SK-N-SH (cell line): ENCODE results near the gene SMYD3. TPM values are rescaled to one million over a fixed set of nuclear protein-coding genes. Genes with fewer than 3 reads are reported as not detected.

ENCODE experiments used
- CTCF ChIA-PET: fragments of 300-600, 350-600 bp; formaldehyde crosslinking; extraction: SDS; loops from one replicate; lab custom pipeline; 2021; lab: Yijun Ruan, JAX
- POLR2A ChIA-PET: fragments of 350-600 bp; sonication (Branson Sonifier 250); formaldehyde crosslinking; extraction: SDS; loops from one replicate; lab custom pipeline; 2020; ENCODE audit warnings: antibody characterized with exemption, inconsistent platforms; lab: Yijun Ruan, JAX
- DNase-seq: peaks from one replicate; pipeline ENCODE4 v3.0.0; 2012
- H2AFZ ChIP-seq: fragments of 200-600 bp; sonication (generic); 2 replicates; pipeline ENCODE4 v1.8.1; 2016; ENCODE audit warnings: antibody characterized with exemption, mild to moderate bottlenecking, low read depth
- H3F3A ChIP-seq: fragments of 200-600 bp; sonication (generic); replicated peaks from 2 replicates; pipeline ENCODE3; 2016; ENCODE audit warnings: antibody characterized with exemption, mild to moderate bottlenecking; ENCODE audit not compliant: insufficient read depth
- H3K27ac ChIP-seq, 2 experiments: fragments of 200-500 bp in 1 of 2; fragments of 200-600 bp in 1 of 2; sonication (Bioruptor generic) in 1 of 2; sonication (generic), shearing (Covaris generic) in 1 of 2; 2 replicates each; pipeline versions ENCODE4 v1.5.1 to v1.6.1; 2014 to 2016; ENCODE audit warnings: low read depth in 2 of 2, inconsistent platforms in 1 of 2, low read length in 1 of 2, mild to moderate bottlenecking in 1 of 2, mixed read lengths in 1 of 2
- H3K27me3 ChIP-seq: fragments of 200-600 bp; sonication (generic), shearing (Covaris generic); 2 replicates; pipeline ENCODE4 v1.6.1; 2016; ENCODE audit warnings: mixed run types; ENCODE audit not compliant: insufficient read depth
- H3K36me3 ChIP-seq, 2 experiments: fragments of 200-500 bp in 1 of 2; fragments of 200-600 bp in 1 of 2; sonication (Bioruptor generic) in 1 of 2; sonication (generic) in 1 of 2; replicated peaks in 1 of 2; 2 replicates each; pipeline versions ENCODE3 to v1.5.1; 2014 to 2016; ENCODE audit warnings: low read length in 1 of 2, mild to moderate bottlenecking in 1 of 2; ENCODE audit not compliant: insufficient read depth in 2 of 2, control insufficient read depth in 1 of 2
- H3K4me1 ChIP-seq, 2 experiments: fragments of 200-500 bp in 1 of 2; fragments of 200-600 bp in 1 of 2; sonication (Bioruptor generic) in 1 of 2; sonication (generic), shearing (Covaris generic) in 1 of 2; 2 replicates each; pipeline versions ENCODE4 v1.5.1 to v1.6.1; 2014 to 2016; ENCODE audit warnings: low read depth in 1 of 2, low read length in 1 of 2, mixed run types in 1 of 2; ENCODE audit not compliant: insufficient read depth in 2 of 2, control insufficient read depth in 1 of 2
- H3K4me2 ChIP-seq: fragments of 200-600 bp; sonication (generic), shearing (Covaris generic); 2 replicates; pipeline ENCODE4 v1.6.1; 2017; ENCODE audit warnings: mixed run types
- H3K4me3 ChIP-seq, 2 experiments: fragments of 200-500 bp in 1 of 2; fragments of 200-600 bp in 1 of 2; sonication (Bioruptor generic) in 1 of 2; sonication (generic), shearing (Covaris generic) in 1 of 2; 2 replicates each; pipeline versions ENCODE4 v1.5.1 to v1.8.1; 2014 to 2016; ENCODE audit warnings: low read depth in 2 of 2, inconsistent platforms in 1 of 2, low read length in 1 of 2, mild to moderate bottlenecking in 1 of 2, mixed read lengths in 1 of 2, moderate library complexity in 1 of 2
- H3K79me2 ChIP-seq: fragments of 200-600 bp; sonication (generic); 2 replicates; pipeline ENCODE4 v1.8.1; 2017; ENCODE audit warnings: mild to moderate bottlenecking; ENCODE audit not compliant: insufficient read depth
- H3K9ac ChIP-seq: fragments of 200-600 bp; sonication (generic); 2 replicates; pipeline ENCODE4 v1.6.1; 2017; ENCODE audit warnings: mixed run types
- H3K9me2 ChIP-seq: fragments of 200-600 bp; sonication (generic); 2 replicates; pipeline ENCODE4 v1.6.1; 2017; ENCODE audit warnings: mixed run types
- H3K9me3 ChIP-seq: fragments of 200-600 bp; sonication (generic); 2 replicates; pipeline ENCODE4 v1.6.1; 2017; ENCODE audit warnings: mixed run types, mild to moderate bottlenecking, moderate library complexity
- H4K20me1 ChIP-seq: fragments of 200-600 bp; sonication (generic); 2 replicates; pipeline ENCODE4 v1.6.1; 2017; ENCODE audit warnings: mild to moderate bottlenecking, mixed run types; ENCODE audit not compliant: insufficient read depth
- CHD2 ChIP-seq: fragments of 150-350 bp; IDR thresholded peaks from 2 replicates; pipeline ENCODE4 v1.6.1; 2018; ENCODE audit warnings: low read length; ENCODE audit not compliant: partially characterized antibody
- ELF1 ChIP-seq: IDR thresholded peaks from 2 replicates; pipeline ENCODE4 v1.4.0; 2012
- EP300 ChIP-seq, 2 experiments: IDR thresholded peaks; 2 replicates each; pipeline versions ENCODE4 v1.4.0 to v1.6.1; 2012; ENCODE audit warnings: borderline replicate concordance in 1 of 2, low read depth in 1 of 2, low read length in 1 of 2
- EZH2phosphoT487 ChIP-seq: fragments of 200-600 bp; sonication (generic); IDR thresholded peaks from 2 replicates; pipeline ENCODE4 v1.6.1; 2017; ENCODE audit warnings: low read depth, mixed run types, mild to moderate bottlenecking, antibody characterized with exemption, moderate library complexity, borderline replicate concordance
- FOSL2 ChIP-seq: IDR thresholded peaks from 2 replicates; pipeline ENCODE4 v1.4.0; 2012; ENCODE audit warnings: low read depth, mild to moderate bottlenecking, moderate library complexity, borderline replicate concordance
- FOXJ3 ChIP-seq: sonication (generic); formaldehyde crosslinking; IDR thresholded peaks from 2 replicates; pipeline ENCODE4 v1.5.1; 2020; ENCODE audit warnings: mild to moderate bottlenecking, missing genetic modification reagents
- FOXM1 ChIP-seq: IDR thresholded peaks from 2 replicates; pipeline ENCODE4 v1.4.0; 2012; ENCODE audit warnings: low read depth, mild to moderate bottlenecking
- GABPA ChIP-seq: IDR thresholded peaks from 2 replicates; pipeline ENCODE4 v1.4.0; 2012; ENCODE audit warnings: low read depth, mild to moderate bottlenecking
- IRF3 ChIP-seq: fragments of 150-350 bp; IDR thresholded peaks from 2 replicates; pipeline ENCODE4 v1.6.1; 2016; ENCODE audit warnings: mild to moderate bottlenecking, low read depth, low read length
- JUND ChIP-seq: IDR thresholded peaks from 2 replicates; pipeline ENCODE4 v1.4.0; 2012
- MAX ChIP-seq: IDR thresholded peaks from 2 replicates; pipeline ENCODE4 v1.4.0; 2012; ENCODE audit warnings: low read depth
- MEF2A ChIP-seq: IDR thresholded peaks from 2 replicates; pipeline ENCODE4 v1.4.0; 2012; ENCODE audit warnings: low read depth, borderline replicate concordance
- MXI1 ChIP-seq: IDR thresholded peaks from 2 replicates; pipeline ENCODE4 v1.6.1; 2012; ENCODE audit warnings: mild to moderate bottlenecking, low read depth, low read length, improper control_type of control experiment
- NFIC ChIP-seq: IDR thresholded peaks from 2 replicates; pipeline ENCODE4 v1.4.0; 2012; ENCODE audit warnings: borderline replicate concordance
- PBX3 ChIP-seq: IDR thresholded peaks from 2 replicates; pipeline ENCODE4; 2012
- POLR2AphosphoS5 ChIP-seq: IDR thresholded peaks from 2 replicates; pipeline ENCODE4 v1.6.1; 2012; ENCODE audit warnings: low read depth, low read length
- RAD21 ChIP-seq: IDR thresholded peaks from 2 replicates; pipeline ENCODE4 v1.6.1; 2012; ENCODE audit warnings: mild to moderate bottlenecking, low read length
- REST ChIP-seq: IDR thresholded peaks from 2 replicates; pipeline ENCODE4 v1.6.1; 2012; ENCODE audit warnings: mild to moderate bottlenecking, low read depth, low read length, moderate library complexity
- RFX5 ChIP-seq: IDR thresholded peaks from 2 replicates; pipeline ENCODE4 v1.6.1; 2012; ENCODE audit warnings: mild to moderate bottlenecking, improper control_type of control experiment, low read length
- RXRA ChIP-seq: IDR thresholded peaks from 2 replicates; pipeline ENCODE4 v1.4.0; 2012; ENCODE audit warnings: low read depth, mild to moderate bottlenecking, borderline replicate concordance
- SIN3A ChIP-seq: IDR thresholded peaks from 2 replicates; pipeline ENCODE4 v1.6.1; 2012; ENCODE audit warnings: low read depth, mild to moderate bottlenecking, low read length, moderate library complexity, borderline replicate concordance
- SMC3 ChIP-seq: IDR thresholded peaks from 2 replicates; pipeline ENCODE4 v1.6.1; 2012; ENCODE audit warnings: low read depth, low read length, improper control_type of control experiment
- TAF1 ChIP-seq: IDR thresholded peaks from 2 replicates; pipeline ENCODE4 v1.6.1; 2012; ENCODE audit warnings: low read depth, mild to moderate bottlenecking, low read length, moderate library complexity, borderline replicate concordance
- TCF12 ChIP-seq: IDR thresholded peaks from 2 replicates; pipeline ENCODE4 v1.4.0; 2012
- TEAD4 ChIP-seq: IDR thresholded peaks from 2 replicates; pipeline ENCODE4 v1.4.0; 2012; ENCODE audit warnings: mild to moderate bottlenecking, borderline replicate concordance; ENCODE audit not compliant: insufficient read depth
- YY1 ChIP-seq: IDR thresholded peaks from 2 replicates; pipeline ENCODE4 v1.4.0; 2012; ENCODE audit warnings: low read depth, mild to moderate bottlenecking
- WGBS: methylation state at CpG from one replicate; pipeline ENCODE4 v1.1.6; 2017; ENCODE audit warnings: low lambda C conversion rate; 5-methylcytosine and 5-hydroxymethylcytosine counted together
- polyA plus RNA-seq, 3 experiments: library from polyadenylated mRNA; depleted of rRNA; stranded (reverse); fragments of >200 nt; gene quantifications; 2 replicates each; pipeline ENCODE4 v1.2.3, GENCODE V29; 2012

The SMYD3 gene
- polyA plus RNA-seq, 1 of the 3 experiments (the other 2 are of a cell fraction): 31.4 TPM

- H3K79me2 ChIP-seq: no peaks in the 10 kb centered on the region
- no peaks in the 10 kb centered on the region for H3K9me2 ChIP-seq
- H3K27me3 ChIP-seq: no peaks in the 10 kb centered on the region
- ChIA-PET CTCF (interaction anchor here (0.6 kb wide), 1 partner anchor 1403 kb away, joined by 3 read pairs; no protein-coding TSS in a partner anchor), POLR2A (no interaction called here)
- no peak overlapping the region for H3K4me3 ChIP-seq
- H3K4me1 ChIP-seq: no peaks in the 10 kb centered on the region
- H3F3A ChIP-seq: no peaks in the 10 kb centered on the region
- H4K20me1 ChIP-seq: no peaks in the 10 kb centered on the region
- no peak overlapping the region for H3K9ac ChIP-seq
- DNase-seq: no peak
- no peak overlapping the region for H2AFZ ChIP-seq
- no peaks in the 10 kb centered on the region for H3K36me3 ChIP-seq
- no peak overlapping the region for H3K4me2 ChIP-seq
- no peak overlapping the region for H3K27ac ChIP-seq
- H3K9me3 ChIP-seq: no peaks in the 10 kb centered on the region
- WGBS: 100% methylated on average over 1 of the region's 1 CpG
- TF ChIP-seq EZH2phosphoT487 (no peak), MEF2A (no peak), FOSL2 (no peak), FOXM1 (no peak), FOXJ3 (CRISPR knock-in tag) (no peak), GABPA (no peak), ELF1 (no peak), NFIC (no peak), EP300 (IDR thresholded peaks at IDR 0.05; ENCODE audit: borderline replicate concordance in 1 of 2, low read depth in 1 of 2, low read length in 1 of 2) (no peak), RFX5 (no peak), TCF12 (no peak), SIN3A (no peak), RXRA (no peak), MAX (no peak), YY1 (no peak), TEAD4 (no peak), MXI1 (no peak), TAF1 (no peak)
Observed at GRCh38 chr1:246471688-246472087, 35.4 kb downstream of the SMYD3 start.

- H3K9ac ChIP-seq: no peak overlapping the region
- H2AFZ ChIP-seq: no peak overlapping the region
- H3F3A ChIP-seq: no peaks in the 10 kb centered on the region
- ChIA-PET CTCF (interaction anchor here (1.4 kb wide), 1 partner anchor 27 kb away, joined by 3 read pairs; no protein-coding TSS in a partner anchor), POLR2A (no interaction called here)
- H3K4me2 ChIP-seq: no peak overlapping the region
- H4K20me1 ChIP-seq: no peaks in the 10 kb centered on the region
- H3K27me3 ChIP-seq: no peaks in the 10 kb centered on the region
- no peak overlapping the region for H3K4me3 ChIP-seq
- DNase-seq: no peak
- H3K79me2 ChIP-seq: no peaks in the 10 kb centered on the region
- WGBS: 94% methylated on average over 1 of the region's 1 CpG
- H3K9me3 ChIP-seq: no peaks in the 10 kb centered on the region
- no peaks in the 10 kb centered on the region for H3K4me1 ChIP-seq
- no peak overlapping the region for H3K27ac ChIP-seq
- H3K36me3 ChIP-seq: no peaks in the 10 kb centered on the region
- no peaks in the 10 kb centered on the region for H3K9me2 ChIP-seq
- TF ChIP-seq POLR2AphosphoS5 (no peak), CHD2 (no peak), PBX3 (no peak), SMC3 (no peak), JUND (no peak), FOXJ3 (CRISPR knock-in tag) (no peak), SIN3A (no peak), REST (no peak), IRF3 (no peak), NFIC (no peak), RAD21 (no peak)
Observed at GRCh38 chr1:246470585-246470984, 36.5 kb downstream of the SMYD3 start.
